Activated B cell treated with CpG ODN at 0.5 μM for 24 hours (primary cell): Measurements from ENCODE around the gene MT1B. TPM values are rescaled to one million over a fixed set of nuclear protein-coding genes. Genes with fewer than 3 reads are reported as not detected.

ENCODE experiments used
- ATAC-seq: fragments of 200-7000 bp; cut with Tn5 transposase; one replicate; pipeline ENCODE4 v1.10.0; 2021; ENCODE audit warnings: low read depth, mild to moderate bottlenecking, moderate library complexity
- CTCF ChIA-PET: fragments of 350-600 bp; sonication (Branson Sonifier 250); formaldehyde crosslinking; loops from one replicate; lab custom pipeline; 2021; ENCODE audit warnings: antibody characterized with exemption; lab: Charles Lee
- POLR2A ChIA-PET: fragments of 350-600 bp; sonication (Branson Sonifier 250); formaldehyde crosslinking; loops from one replicate; lab custom pipeline; 2021; ENCODE audit warnings: antibody characterized with exemption; lab: Charles Lee
- DNase-seq: peaks from one replicate; pipeline ENCODE4 v3.0.0; 2022
- H3K27ac Mint-ChIP-seq: one replicate; pipeline ENCODE4 v1.8.0; 2020; ENCODE audit warnings: mixed read lengths
- H3K27me3 Mint-ChIP-seq: one replicate; pipeline ENCODE4 v1.8.0; 2021; ENCODE audit warnings: mixed read lengths
- H3K36me3 Mint-ChIP-seq: one replicate; pipeline ENCODE4 v1.8.0; 2021; ENCODE audit warnings: low read depth, mixed read lengths
- H3K4me1 Mint-ChIP-seq: one replicate; pipeline ENCODE4 v1.8.0; 2021; ENCODE audit warnings: mixed read lengths
- H3K4me3 Mint-ChIP-seq: one replicate; pipeline ENCODE4 v1.8.0; 2020; ENCODE audit warnings: mild to moderate bottlenecking, mixed read lengths
- H3K9me3 Mint-ChIP-seq: one replicate; pipeline ENCODE4 v1.8.0; 2020; ENCODE audit warnings: mixed read lengths
- intact Hi-C: fragments of 100-400 bp; cut with micrococcal nuclease; formaldehyde crosslinking; loops from one replicate; pipeline ENCODE4 v1.15.1; 2024
- total RNA-seq: library from RNA; stranded (reverse); gene quantifications from 2 replicates; pipeline ENCODE4 v1.2.3, GENCODE V29; 2022
- TF ChIP-seq, protein P1 (sequence below): fragments of 200-600 bp; IDR thresholded peaks from one replicate; pipeline ENCODE4 v1.8.0; 2022; ENCODE audit warnings: antibody characterized with exemption, mild to moderate bottlenecking

MT1B gene
- total RNA-seq, 1 donor from 2014 or later: not detected

DNA sequence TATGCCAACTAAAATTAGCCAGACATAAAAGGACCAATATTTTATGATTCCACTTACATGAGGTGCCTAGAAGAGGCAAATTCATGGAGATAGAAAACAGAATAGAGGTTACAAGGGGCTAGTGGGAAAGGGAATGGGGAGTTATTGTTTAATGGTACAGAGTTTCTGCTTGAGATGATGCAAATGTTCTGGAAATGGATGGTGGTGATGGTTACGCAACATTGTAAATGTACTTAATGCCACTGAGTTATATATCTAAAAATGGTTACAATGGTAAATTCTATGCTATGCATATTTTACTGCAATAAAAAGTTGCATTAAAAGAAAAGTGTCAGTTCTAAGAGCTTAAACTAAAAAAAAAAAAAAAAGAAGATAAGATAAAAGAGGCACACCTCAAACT, 48.5 kb downstream of the MT1B start:
- ChIA-PET CTCF (interaction anchor here (0.7 to 3.9 kb wide), 6 partner anchors 50 to 765 kb away, joined by 3 to 34 read pairs (median 3); no protein-coding TSS in a partner anchor), POLR2A (interaction anchor here (2.4 kb wide), 1 partner anchor 186 kb away, joined by 7 read pairs; no protein-coding TSS in a partner anchor)
- H3K4me1 Mint-ChIP-seq: peaks cover 8% of the 10 kb centered on the region
- TF ChIP-seq, protein P1, sequence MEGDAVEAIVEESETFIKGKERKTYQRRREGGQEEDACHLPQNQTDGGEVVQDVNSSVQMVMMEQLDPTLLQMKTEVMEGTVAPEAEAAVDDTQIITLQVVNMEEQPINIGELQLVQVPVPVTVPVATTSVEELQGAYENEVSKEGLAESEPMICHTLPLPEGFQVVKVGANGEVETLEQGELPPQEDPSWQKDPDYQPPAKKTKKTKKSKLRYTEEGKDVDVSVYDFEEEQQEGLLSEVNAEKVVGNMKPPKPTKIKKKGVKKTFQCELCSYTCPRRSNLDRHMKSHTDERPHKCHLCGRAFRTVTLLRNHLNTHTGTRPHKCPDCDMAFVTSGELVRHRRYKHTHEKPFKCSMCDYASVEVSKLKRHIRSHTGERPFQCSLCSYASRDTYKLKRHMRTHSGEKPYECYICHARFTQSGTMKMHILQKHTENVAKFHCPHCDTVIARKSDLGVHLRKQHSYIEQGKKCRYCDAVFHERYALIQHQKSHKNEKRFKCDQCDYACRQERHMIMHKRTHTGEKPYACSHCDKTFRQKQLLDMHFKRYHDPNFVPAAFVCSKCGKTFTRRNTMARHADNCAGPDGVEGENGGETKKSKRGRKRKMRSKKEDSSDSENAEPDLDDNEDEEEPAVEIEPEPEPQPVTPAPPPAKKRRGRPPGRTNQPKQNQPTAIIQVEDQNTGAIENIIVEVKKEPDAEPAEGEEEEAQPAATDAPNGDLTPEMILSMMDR: no peak
- intact Hi-C loops: loop anchor here (5.0 to 10.0 kb wide), 3 partner anchors 345 to 858 kb away; no protein-coding TSS in a partner anchor
- no peaks in the 10 kb centered on the region for H3K27me3 Mint-ChIP-seq
- DNase-seq: no peak
- no peaks in the 10 kb centered on the region for H3K9me3 Mint-ChIP-seq
- H3K27ac Mint-ChIP-seq: no peak overlapping the region
- ATAC-seq: no peak
- H3K4me3 Mint-ChIP-seq: no peak overlapping the region
- no peaks in the 10 kb centered on the region for H3K36me3 Mint-ChIP-seq

DNA sequence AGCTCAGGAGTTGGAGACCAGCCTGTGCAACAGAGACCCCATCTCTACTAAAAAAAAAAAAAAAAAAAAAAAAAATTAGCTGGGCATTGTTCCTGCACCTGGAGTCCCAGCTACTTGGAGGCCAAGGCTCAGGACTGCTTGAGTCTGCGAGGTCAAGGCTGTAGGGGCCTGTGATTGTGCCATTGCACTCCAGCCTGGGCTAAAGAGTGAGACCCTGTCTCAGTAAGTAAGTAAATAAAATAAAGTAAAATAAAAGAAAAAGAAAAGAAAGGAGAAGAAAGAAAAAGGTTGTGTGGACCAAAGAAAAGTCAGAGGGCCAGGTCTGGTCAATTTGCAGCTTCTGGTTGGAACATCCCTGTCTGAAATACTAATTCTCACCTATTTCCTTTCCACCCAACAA, 48.9 kb downstream of the MT1B start:
- DNase-seq (no peak), ATAC-seq (no peak)
- Mint-ChIP-seq H3K27me3 (no peaks in the 10 kb centered on the region), H3K36me3 (no peaks in the 10 kb centered on the region), H3K4me1 (peaks cover 8% of the 10 kb centered on the region), H3K27ac (no peak overlapping the region), H3K9me3 (no peaks in the 10 kb centered on the region), H3K4me3 (no peak overlapping the region)
- intact Hi-C loops: loop anchor here (5.0 to 10.0 kb wide), 3 partner anchors 346 to 858 kb away; no protein-coding TSS in a partner anchor
- ChIA-PET POLR2A (interaction anchor here (2.4 kb wide), 1 partner anchor 187 kb away, joined by 7 read pairs; no protein-coding TSS in a partner anchor), CTCF (interaction anchor here (0.7 to 3.9 kb wide), 9 partner anchors 27 to 764 kb away, joined by 3 to 34 read pairs (median 5); no protein-coding TSS in a partner anchor)
- TF ChIP-seq, protein P1: no peak

DNA sequence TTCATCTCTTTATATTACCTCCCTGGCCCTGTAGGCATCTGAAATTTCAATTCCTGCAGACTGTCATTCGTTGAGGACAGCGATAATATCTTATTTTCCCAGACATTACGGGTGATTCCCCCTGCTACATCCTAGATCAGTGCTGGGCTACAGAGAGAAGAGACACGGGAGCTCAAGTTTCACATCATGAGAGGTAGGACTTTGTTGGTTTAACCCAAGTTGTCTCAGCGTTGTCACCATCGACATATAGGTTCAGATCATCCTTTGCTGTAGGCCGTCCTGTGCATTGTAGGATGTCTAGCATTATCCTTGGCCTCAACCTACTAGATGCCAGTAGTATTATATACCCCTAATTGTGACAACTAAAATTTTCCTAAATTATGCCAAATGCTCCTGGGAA, 49.8 kb downstream of the MT1B start:
- Mint-ChIP-seq H3K9me3 (no peaks in the 10 kb centered on the region), H3K4me3 (no peak overlapping the region), H3K27me3 (no peaks in the 10 kb centered on the region), H3K36me3 (no peaks in the 10 kb centered on the region), H3K27ac (no peak overlapping the region), H3K4me1 (peaks cover 8% of the 10 kb centered on the region)
- TF ChIP-seq, protein P1: no peak
- CTCF ChIA-PET: interaction anchor here (0.6 to 3.9 kb wide), 28 partner anchors 8 to 346 kb away, joined by 3 to 34 read pairs (median 6); partner anchors contain the start of genes MT1G, MT1X, MT2A and NUDT21
- DNase-seq (no peak), ATAC-seq (no peak)
- intact Hi-C loops: loop anchor here (5.0 to 10.0 kb wide), 3 partner anchors 347 to 859 kb away; no protein-coding TSS in a partner anchor
- POLR2A ChIA-PET: interaction anchor here (0.6 to 2.4 kb wide), 7 partner anchors 15 to 499 kb away, joined by 3 to 9 read pairs (median 5); partner anchors contain the start of genes NUDT21 and OGFOD1

Other genes with a start within 250 kb of the MT1B start
- 118 and 134 TPM in 2 replicates for gene AMFR, start 226.3 kb upstream of the MT1B start, total RNA-seq
- gene NUDT21, start 200.6 kb upstream of the MT1B start, total RNA-seq: 108 and 111 TPM in 2 replicates
- gene OGFOD1, start 200.3 kb upstream of the MT1B start, total RNA-seq: 45.6 and 51.8 TPM in 2 replicates
- 25.5 and 32.3 TPM in 2 replicates for gene BBS2, start 131.9 kb upstream of the MT1B start, total RNA-seq
- not detected in 2 replicates for gene MT4, start 86.8 kb upstream of the MT1B start, total RNA-seq
- gene MT3, start 62.4 kb upstream of the MT1B start, total RNA-seq: not detected in 2 replicates
- gene MT2A, start 43.3 kb upstream of the MT1B start, total RNA-seq: 72.7 and 77.4 TPM in 2 replicates
- 2.8 and 4.2 TPM in 2 replicates for gene MT1E, start 26.1 kb upstream of the MT1B start, total RNA-seq
- gene MT1M, start 19.2 kb upstream of the MT1B start, total RNA-seq: not detected in 2 replicates
- not detected in 2 replicates for gene MT1A, start 13.2 kb upstream of the MT1B start, total RNA-seq
- gene MT1F, start 6.1 kb downstream of the MT1B start, total RNA-seq: 21.4 and 22.8 TPM in 2 replicates
- 0.69 TPM in 1 of 2 replicates, not detected in the other for gene MT1G, start 16.2 kb downstream of the MT1B start, total RNA-seq
- gene MT1H, start 17.9 kb downstream of the MT1B start, total RNA-seq: 1.3 TPM in 1 of 2 replicates, not detected in the other
- 36.3 and 48.9 TPM in 2 replicates for gene MT1X, start 30.6 kb downstream of the MT1B start, total RNA-seq
- 104 and 111 TPM in 2 replicates for gene NUP93, start 78.2 kb downstream of the MT1B start, total RNA-seq
- gene SLC12A3, start 213.3 kb downstream of the MT1B start, total RNA-seq: 3.8 and 5.0 TPM in 2 replicates